ENCODE results near the gene FGF9.

FGF9 gene

GRCh38 chr13:21661097-21661909, 9.6 kb upstream of the FGF9 start:
- no peak for TF ChIP-seq CTCF (IDR thresholded peaks at IDR 0.05; ENCODE audit: insufficient read depth, low read length, poor library complexity, severe bottlenecking)
- DNase-seq (ENCODE audit: extremely low read depth, insufficient read length), result no peak

GRCh38 chr13:21663197-21663596, 7.7 kb upstream of the FGF9 start:
- Histone ChIP-seq H3K4me3 (replicated peaks; ENCODE audit: low read depth, low read length) (no peak overlapping the region), H3K36me3 (ENCODE audit: control insufficient read depth, insufficient read depth, low read length) (no peaks in the 10 kb centered on the region), H3K27me3 (replicated peaks; ENCODE audit: control insufficient read depth, insufficient read depth, low read length) (peaks cover 1% of the 10 kb centered on the region)
- DNase-seq (ENCODE audit: extremely low read depth, insufficient read length), result no peak
- TF ChIP-seq CTCF (IDR thresholded peaks at IDR 0.05; ENCODE audit: insufficient read depth, low read length, poor library complexity, severe bottlenecking), result no peak

More at GRCh38 chr13:21661097-21661909, 9.6 kb upstream of the FGF9 start:
- peaks cover 1% of the 10 kb centered on the region for H3K27me3 ChIP-seq (replicated peaks; ENCODE audit: control insufficient read depth, insufficient read depth, low read length)
- no peaks in the 10 kb centered on the region for H3K36me3 ChIP-seq (ENCODE audit: control insufficient read depth, insufficient read depth, low read length)
- H3K4me3 ChIP-seq (replicated peaks; ENCODE audit: low read depth, low read length), result no peak overlapping the region

GRCh38 chr13:21668732-21669275, 2.1 kb upstream of the FGF9 start:
- no peaks in the 10 kb centered on the region for H3K36me3 ChIP-seq (ENCODE audit: control insufficient read depth, insufficient read depth, low read length)
- TF ChIP-seq CTCF (IDR thresholded peaks at IDR 0.05; ENCODE audit: insufficient read depth, low read length, poor library complexity, severe bottlenecking), result no peak
- no peaks in the 10 kb centered on the region; the same call in 1 of the 2 replicates for H3K27me3 ChIP-seq (replicated peaks; ENCODE audit: control insufficient read depth, insufficient read depth, low read length)
- no peak for DNase-seq (ENCODE audit: extremely low read depth, insufficient read length)
- H3K4me3 ChIP-seq (replicated peaks; ENCODE audit: low read depth, low read length), result peak overlapping the region; percentile 61

GRCh38 chr13:21670006-21670882, 629 bp upstream of the FGF9 start:
- TF ChIP-seq CTCF (IDR thresholded peaks at IDR 0.05; ENCODE audit: insufficient read depth, low read length, poor library complexity, severe bottlenecking), result peak; percentile 54
- Histone ChIP-seq H3K27me3 (replicated peaks; ENCODE audit: control insufficient read depth, insufficient read depth, low read length) (no peaks in the 10 kb centered on the region; the same call in 1 of the 2 replicates), H3K4me3 (replicated peaks; ENCODE audit: low read depth, low read length) (peak overlapping the region; percentile 61), H3K36me3 (ENCODE audit: control insufficient read depth, insufficient read depth, low read length) (no peaks in the 10 kb centered on the region)
- DNase-seq (ENCODE audit: extremely low read depth, insufficient read length), result peak; percentile 76

- Histone ChIP-seq H3K36me3 (ENCODE audit: control insufficient read depth, insufficient read depth, low read length) (no peaks in the 10 kb centered on the region), H3K27me3 (replicated peaks; ENCODE audit: control insufficient read depth, insufficient read depth, low read length) (peaks cover 2% of the 10 kb centered on the region), H3K4me3 (replicated peaks; ENCODE audit: low read depth, low read length) (no peak overlapping the region)
- no peak for TF ChIP-seq CTCF (IDR thresholded peaks at IDR 0.05; ENCODE audit: insufficient read depth, low read length, poor library complexity, severe bottlenecking)
- no peak for DNase-seq (ENCODE audit: extremely low read depth, insufficient read length)
These were observed 880 bp downstream of the FGF9 start for GRCh38 chr13:21671620-21672286.

All from GM06990 (cell line).